ENCODE measurements around the gene PFKFB4. TPM values are rescaled to one million over a fixed set of nuclear protein-coding genes. Genes with fewer than 3 reads are reported as not detected.

The PFKFB4 gene
- 87.2 and 116 TPM in 2 replicates for total RNA-seq

DNA sequence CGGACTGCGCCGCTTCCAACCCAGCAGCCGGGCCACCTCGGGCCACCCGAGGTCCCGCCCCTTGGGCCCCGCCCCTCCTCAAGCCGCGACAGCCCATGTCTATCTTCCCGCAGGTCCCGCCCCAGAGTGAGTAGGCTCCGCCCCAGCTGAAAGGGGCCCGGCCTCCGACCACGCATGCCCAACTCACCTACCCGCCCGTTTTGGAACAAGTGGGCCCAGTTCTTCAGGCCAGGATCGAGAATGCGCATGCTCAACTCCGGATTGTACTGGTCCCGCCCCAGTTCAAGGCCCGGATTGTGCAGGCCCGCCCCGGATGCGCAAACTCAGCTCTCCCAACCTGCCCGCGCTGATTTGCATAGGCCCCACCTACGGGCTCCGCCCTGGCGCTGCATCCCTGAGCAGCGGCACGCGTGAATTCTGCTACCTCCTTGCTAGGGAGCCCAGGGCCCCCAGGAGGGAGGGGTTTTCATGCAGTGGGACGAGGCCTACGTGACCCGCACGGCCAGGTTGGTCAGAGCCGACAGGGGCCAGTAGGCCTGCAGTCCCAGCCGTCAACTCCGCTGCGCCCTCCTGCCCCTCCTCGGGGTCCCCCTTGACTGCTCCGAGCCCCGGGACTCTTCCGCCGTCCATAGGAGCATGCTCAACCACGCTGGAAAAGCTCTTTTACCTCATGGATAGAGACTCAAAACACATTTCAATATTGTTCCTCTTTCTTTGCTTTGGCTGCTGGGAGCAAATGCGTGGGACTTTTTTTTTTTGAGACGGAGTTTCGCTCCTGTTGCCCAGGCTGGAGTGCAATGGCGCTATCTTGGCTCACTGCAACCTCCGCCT is at the start of gene PFKFB4:
TSS of gene PFKFB4 (minus strand) at position 8 of the 831 bp plus-strand sequence. CDS start 26 bp downstream, outside the sequence.

DNA sequence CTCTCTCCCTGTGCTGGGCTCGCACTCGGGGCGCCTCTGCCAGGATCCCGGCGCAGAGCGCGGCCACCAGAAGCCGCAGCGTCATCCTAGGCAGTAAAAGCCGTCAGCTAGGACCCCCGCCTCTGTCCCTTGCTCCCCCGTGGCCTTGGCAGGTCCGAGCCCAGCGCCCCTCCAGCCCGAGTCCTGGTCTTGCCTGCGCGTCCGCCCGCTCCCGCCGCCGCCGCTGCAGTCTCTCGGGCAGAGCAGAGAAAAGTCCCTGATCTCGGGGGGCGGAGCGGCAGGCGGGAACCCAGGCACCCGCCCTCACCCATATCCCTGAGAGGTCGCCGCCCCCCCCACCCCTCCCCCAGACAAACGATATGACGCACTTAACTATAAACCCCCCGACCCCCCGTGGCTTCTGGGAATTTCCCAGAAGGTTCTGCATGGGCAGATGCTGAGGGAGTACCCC is 38.5 kb upstream of the PFKFB4 start, which contains the start of gene COL7A1:
TSS of gene COL7A1 (minus strand) at position 255 of the 451 bp plus-strand sequence. CDS start at position 85, 170 bp downstream.

GRCh38 chr3:48563382-48563918 is 6.8 kb upstream of the PFKFB4 start, which contains the start of gene UCN2:
UCN2 (minus strand) TSS chr3:48563781; CDS start chr3:48563124, 657 bp downstream.

DNA sequence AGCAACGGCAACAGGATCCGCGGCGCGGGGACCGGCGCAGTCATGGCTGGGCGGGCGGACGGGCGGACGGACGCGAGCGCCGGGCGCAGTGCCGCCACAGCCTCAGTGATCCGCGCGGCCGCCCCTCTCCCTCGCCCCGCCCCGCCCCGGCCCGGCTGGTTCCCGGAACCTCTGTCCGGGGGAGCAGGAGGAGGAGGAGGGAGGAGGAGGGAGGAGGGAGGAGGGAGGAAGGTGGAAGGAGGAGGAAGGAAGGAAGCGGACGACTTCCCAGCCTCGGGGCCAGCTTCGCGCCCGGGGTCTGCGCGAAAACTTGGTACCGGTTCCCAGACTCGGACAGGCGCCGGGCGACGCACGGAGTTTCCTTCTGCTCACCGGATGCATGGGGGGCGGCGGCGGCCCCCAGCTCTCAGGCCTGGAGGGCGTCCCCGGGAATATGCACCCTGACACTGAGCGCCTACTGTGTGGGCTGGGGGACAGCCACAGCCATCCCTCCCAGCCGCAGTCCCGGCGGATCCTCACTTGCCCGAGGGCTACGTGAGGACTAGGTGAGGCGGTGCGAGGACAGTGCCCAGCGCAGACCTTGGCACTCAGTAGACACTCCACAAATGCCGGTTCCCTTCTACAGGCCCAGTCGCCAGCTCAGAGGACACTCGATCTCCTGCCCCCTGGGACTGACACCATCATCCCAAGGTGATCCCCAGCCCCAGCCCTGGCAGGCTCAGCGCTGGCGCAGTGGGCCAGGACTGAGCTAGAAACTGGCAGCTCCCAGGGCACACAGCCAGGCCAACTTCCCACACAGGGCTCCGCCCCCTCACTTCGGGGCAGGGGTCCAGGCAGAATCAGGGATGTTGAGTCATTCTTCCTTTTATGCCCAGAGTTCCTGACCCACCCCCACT is 52.3 kb downstream of the PFKFB4 start, which contains the start of gene SHISA5:
TSS of gene SHISA5 (minus strand) at position 124 of the 896 bp plus-strand sequence. CDS start at position 44, 80 bp downstream.

Small RNAs within 50 kb of the gene (small RNA-seq; reads per million reads assigned to genes)
- 2.0 reads per million, percentile 78 among the genes with 10 or more reads in this experiment for gene MIR6823

Other genes starting within 250 kb of the PFKFB4 start
- gene SPINK8, start 223.1 kb downstream of the PFKFB4 start, total RNA-seq, result not detected in 2 replicates
- gene FBXW12, start 184.6 kb downstream of the PFKFB4 start, total RNA-seq, result under 0.01 TPM in 1 of 2 replicates, not detected in the other
- gene PLXNB1, start 126.7 kb downstream of the PFKFB4 start, total RNA-seq, result 52.4 and 100 TPM in 2 replicates
- gene CCDC51, start 116.7 kb downstream of the PFKFB4 start, total RNA-seq, result 20.4 and 28.6 TPM in 2 replicates
- 123 and 182 TPM in 2 replicates for gene TMA7, start 116.5 kb downstream of the PFKFB4 start, total RNA-seq
- gene ATRIP, start 110.1 kb downstream of the PFKFB4 start, total RNA-seq, result 5.7 and 7.1 TPM in 2 replicates
- gene SHISA5, start 52.6 kb downstream of the PFKFB4 start, total RNA-seq, result 93.0 and 94.6 TPM in 2 replicates
- 61.6 and 106 TPM in 2 replicates for gene UCN2, start 7.0 kb upstream of the PFKFB4 start, total RNA-seq
- 678 and 886 TPM in 2 replicates for gene COL7A1, start 38.5 kb upstream of the PFKFB4 start, total RNA-seq
- 380 and 765 TPM in 2 replicates for gene UQCRC1, start 52.8 kb upstream of the PFKFB4 start, total RNA-seq
- 0.39 TPM in 1 of 2 replicates, not detected in the other for gene TMEM89, start 65.0 kb upstream of the PFKFB4 start, total RNA-seq
- gene SLC26A6, start 78.7 kb upstream of the PFKFB4 start, total RNA-seq, result 44.0 and 52.7 TPM in 2 replicates
- 1.6 and 2.4 TPM in 2 replicates for gene CELSR3, start 106.1 kb upstream of the PFKFB4 start, total RNA-seq
- gene NCKIPSD, start 129.1 kb upstream of the PFKFB4 start, total RNA-seq, result 11.4 and 15.3 TPM in 2 replicates
- gene IP6K2, start 160.4 kb upstream of the PFKFB4 start, total RNA-seq, result 69.5 and 105 TPM in 2 replicates

Data from placental epithelial cell (primary cell).